ENCODE results near the gene ZNF605.

DNA sequence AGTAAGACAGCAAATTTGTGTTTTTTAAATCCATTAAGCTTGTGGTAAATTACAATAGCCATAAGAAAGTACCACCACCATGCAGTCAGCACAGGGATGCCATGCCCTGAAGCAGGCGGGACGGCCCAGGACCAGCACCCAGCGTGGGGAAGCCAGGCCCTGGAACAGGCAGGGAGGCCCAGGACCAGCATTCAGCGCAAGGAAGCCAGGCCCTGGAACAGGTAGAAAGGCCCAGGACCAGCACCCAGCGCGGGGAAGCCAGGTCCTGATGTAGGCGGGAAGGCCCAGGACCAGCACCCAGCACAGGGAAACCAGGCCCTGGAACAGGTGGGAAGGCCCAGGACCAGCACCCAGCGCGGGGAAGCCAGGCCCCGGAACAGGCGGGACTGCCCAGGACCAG, 81.9 kb downstream of the ZNF605 start:
- TF ChIP-seq, protein P1, sequence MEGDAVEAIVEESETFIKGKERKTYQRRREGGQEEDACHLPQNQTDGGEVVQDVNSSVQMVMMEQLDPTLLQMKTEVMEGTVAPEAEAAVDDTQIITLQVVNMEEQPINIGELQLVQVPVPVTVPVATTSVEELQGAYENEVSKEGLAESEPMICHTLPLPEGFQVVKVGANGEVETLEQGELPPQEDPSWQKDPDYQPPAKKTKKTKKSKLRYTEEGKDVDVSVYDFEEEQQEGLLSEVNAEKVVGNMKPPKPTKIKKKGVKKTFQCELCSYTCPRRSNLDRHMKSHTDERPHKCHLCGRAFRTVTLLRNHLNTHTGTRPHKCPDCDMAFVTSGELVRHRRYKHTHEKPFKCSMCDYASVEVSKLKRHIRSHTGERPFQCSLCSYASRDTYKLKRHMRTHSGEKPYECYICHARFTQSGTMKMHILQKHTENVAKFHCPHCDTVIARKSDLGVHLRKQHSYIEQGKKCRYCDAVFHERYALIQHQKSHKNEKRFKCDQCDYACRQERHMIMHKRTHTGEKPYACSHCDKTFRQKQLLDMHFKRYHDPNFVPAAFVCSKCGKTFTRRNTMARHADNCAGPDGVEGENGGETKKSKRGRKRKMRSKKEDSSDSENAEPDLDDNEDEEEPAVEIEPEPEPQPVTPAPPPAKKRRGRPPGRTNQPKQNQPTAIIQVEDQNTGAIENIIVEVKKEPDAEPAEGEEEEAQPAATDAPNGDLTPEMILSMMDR (IDR thresholded peaks at IDR 0.05; ENCODE audit: control extremely low read depth in 1 of 3, insufficient read depth in 1 of 3, low read depth in 1 of 3, low read length in 3 of 3), result no peak
- no peak for TF ChIP-seq RXRA (IDR thresholded peaks at IDR 0.05; ENCODE audit: insufficient read depth, low read depth, low read length)
- TF ChIP-seq SP2 (IDR thresholded peaks at IDR 0.05; ENCODE audit: low read length), result no peak
- TF ChIP-seq MAFK (IDR thresholded peaks at IDR 0.05; ENCODE audit: low read depth, low read length), result no peak
- no peak for TF ChIP-seq POLR2A (IDR thresholded peaks at IDR 0.05; ENCODE audit: control extremely low read depth in 1 of 2, low read depth in 2 of 2, low read length in 2 of 2)
- TF ChIP-seq TAF1 (IDR thresholded peaks at IDR 0.05; ENCODE audit: low read depth, low read length), result no peak
- no peak for TF ChIP-seq SRF (IDR thresholded peaks at IDR 0.05; ENCODE audit: low read depth, low read length)
- TF ChIP-seq NANOG (IDR thresholded peaks at IDR 0.05; ENCODE audit: insufficient read depth, low read depth, low read length, poor library complexity, severe bottlenecking), result no peak
- TF ChIP-seq BCL11A (IDR thresholded peaks at IDR 0.05; ENCODE audit: low read depth in 2 of 2, low read length in 2 of 2), result no peak
